GM21447 (cell line): ENCODE data around the gene TTC27.
"Not testable (repeated sequence)": the region's sequence is repeated elsewhere in the genome, so short reads cannot be mapped to it uniquely, and the experiment has no call there.

Experiments
- ATAC-seq: cut with Tn5 transposase; IDR thresholded peaks from one replicate; pipeline ENCODE4 v1.9.1; 2021; ENCODE audit not compliant: unreplicated experiment

The TTC27 gene

DNA sequence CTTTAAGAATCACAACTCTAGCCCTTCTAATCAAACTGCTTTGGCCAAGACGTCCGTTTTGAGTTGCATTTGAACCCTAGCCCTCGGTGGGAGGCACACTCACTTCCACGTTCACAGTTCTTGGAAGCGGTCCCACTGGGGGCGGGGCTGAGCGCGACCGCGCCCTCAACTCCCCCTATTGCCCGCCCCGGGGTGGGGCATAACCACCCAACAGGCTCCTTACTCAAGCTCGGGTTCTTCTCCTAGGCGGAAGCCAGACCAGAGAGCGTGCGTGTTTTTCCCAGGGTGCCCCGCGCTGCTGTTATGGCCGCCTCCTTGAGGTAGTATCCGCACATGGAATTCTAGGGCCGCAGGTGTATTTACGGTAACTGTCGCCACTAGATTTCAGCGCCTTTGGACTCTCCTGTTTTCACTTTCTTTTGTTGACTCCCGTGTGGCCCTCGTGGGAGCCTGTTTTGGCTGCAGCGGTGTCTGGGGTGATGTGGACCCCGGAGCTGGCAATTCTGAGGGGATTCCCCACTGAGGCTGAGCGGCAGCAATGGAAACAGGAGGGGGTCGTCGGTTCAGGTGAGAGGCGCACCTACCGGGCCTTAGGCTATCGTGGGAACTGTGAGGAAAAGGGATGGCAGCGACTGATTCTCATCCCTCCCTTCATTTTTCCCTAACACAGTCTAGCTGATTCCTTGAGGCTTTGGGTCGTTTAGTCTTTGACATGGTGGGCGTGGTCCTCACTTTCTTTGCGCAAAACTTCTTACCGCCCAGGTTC is at the start of gene TTC27:
Gene TTC27, plus strand, starts transcription at position 237 of the 766 bp plus-strand sequence. Its CDS starts 243 bp downstream, at position 480.
- ATAC-seq, result peak; percentile 99

- peak; percentile 75 for ATAC-seq
Measured at GRCh38 chr2:32591669-32592463, 36.0 kb upstream of the TTC27 start.

GRCh38 chr2:32594573-32594972 is 33.3 kb upstream of the TTC27 start:
- no peak for ATAC-seq

DNA sequence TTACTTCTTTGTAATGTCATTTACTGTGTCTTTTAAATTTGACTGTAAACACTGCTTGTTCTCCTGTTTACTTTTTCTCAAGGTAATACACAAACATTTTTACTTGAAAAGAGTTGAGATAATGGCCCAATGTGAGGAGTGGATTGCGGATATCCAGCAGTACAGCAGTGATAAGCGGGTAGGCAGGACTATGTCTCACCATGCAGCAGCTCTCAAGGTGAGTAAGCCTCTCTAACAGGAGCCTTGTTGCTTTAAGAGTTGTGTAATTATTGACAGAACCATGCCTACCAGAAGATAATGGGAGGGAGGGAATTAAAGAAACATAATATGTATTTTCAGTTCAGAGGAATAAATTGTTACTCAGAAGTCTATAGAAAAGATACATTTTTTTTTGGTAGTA is 16.5 kb upstream of the TTC27 start:
- no peak for ATAC-seq

DNA sequence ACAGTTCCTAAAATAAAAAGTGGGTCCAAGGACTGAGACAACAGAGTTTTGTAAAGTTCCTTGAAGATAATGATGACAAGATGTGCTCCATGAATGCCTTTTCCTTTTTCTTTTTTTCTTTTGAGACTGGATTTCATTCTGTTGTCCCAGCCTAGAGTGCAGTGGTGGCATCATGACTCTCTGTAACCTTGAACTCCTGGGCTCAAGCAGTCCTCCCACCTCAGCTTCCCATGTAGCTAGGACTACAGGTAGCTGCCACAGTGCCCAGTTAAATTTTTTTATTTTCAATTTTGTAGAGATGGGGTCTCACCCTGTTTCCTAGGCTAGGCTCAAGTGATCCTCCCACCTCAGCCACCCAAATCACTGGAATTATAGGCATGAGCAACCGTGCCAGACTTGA is 16.1 kb upstream of the TTC27 start:
- no peak for ATAC-seq

- ATAC-seq, result no peak
Measured at GRCh38 chr2:32614084-32614483, 13.8 kb upstream of the TTC27 start.

DNA sequence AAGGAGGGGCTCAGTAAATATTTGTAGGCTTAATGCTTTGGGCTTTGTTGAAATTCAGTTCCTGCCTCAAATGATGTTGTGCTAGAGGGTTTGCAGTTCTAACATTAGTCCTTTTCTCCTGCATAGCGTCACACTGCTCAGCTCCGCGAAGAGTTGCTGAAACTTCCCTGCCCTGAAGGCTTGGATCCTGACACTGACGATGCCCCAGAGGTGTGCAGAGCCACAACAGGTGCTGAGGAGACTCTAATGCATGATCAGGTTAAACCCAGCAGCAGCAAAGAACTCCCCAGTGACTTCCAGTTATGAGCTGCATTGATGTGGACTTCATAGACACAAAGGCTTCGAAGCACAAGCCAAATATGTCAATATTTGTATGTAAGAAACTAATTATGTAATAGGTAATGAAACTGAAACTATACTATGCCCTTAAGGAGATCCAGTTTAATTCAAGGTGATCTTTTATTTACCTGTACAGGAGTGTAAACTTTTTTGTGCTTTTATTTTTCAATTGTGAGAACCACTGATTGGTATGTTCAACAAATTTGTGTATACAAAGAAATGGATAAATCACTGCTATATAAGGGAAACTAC is 10.2 kb upstream of the TTC27 start:
- no peak for ATAC-seq

DNA sequence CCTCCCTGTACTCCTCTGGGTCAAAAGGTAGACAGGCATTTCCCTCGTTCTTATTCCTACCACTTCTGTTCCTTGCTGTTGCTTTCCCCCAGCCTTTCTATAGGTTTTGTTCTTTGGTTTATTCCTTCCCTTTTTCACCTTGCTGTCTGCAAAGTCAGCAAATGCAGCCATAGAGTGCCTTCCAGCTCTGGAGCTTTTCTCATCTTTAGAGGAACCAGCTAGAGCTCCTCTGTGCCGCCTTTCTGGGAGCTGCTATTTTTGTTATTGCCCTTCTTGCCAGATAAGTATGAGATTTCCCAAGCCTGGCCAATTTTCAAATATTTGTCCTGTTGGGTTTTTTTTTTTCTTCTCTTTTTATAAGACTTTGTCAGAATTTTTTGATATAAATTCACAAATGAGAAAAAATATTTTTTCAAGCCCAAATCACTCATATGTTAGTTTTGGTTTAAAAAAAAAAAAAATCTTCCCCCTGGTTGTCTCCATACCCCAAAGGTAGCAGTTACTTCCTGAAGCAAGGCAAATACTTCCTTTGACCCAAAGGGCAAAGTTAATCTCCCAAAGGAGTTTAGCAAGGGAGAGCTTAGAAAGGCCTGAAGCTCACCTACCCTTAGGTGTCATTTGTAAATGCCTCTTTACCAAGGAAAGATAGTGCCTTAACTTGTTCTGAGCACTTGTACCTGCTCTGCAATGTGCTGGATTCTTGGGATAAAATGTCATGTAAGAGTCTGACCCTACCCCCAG is 5.1 kb upstream of the TTC27 start:
- no peak for ATAC-seq

GRCh38 chr2:32623311-32623706 is 4.5 kb upstream of the TTC27 start:
- ATAC-seq, result no peak

DNA sequence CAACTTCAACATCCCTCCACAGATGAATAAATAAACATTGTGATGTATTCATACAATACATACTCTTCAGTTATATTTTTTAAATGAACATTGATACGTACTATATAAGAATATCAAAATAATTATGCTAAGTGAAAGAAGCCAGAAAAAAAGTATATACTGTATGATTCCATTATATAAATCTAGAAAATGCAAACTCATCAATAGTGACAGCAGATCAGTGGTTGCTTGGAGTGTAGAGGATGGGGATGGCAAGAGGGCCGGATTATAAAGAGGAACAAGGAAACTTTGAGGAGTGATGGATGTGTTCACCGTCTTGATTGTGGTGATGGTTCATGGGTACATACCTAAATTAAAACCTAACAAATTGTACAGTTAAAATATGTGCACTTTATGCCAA is 3.0 kb upstream of the TTC27 start:
- no peak for ATAC-seq

DNA sequence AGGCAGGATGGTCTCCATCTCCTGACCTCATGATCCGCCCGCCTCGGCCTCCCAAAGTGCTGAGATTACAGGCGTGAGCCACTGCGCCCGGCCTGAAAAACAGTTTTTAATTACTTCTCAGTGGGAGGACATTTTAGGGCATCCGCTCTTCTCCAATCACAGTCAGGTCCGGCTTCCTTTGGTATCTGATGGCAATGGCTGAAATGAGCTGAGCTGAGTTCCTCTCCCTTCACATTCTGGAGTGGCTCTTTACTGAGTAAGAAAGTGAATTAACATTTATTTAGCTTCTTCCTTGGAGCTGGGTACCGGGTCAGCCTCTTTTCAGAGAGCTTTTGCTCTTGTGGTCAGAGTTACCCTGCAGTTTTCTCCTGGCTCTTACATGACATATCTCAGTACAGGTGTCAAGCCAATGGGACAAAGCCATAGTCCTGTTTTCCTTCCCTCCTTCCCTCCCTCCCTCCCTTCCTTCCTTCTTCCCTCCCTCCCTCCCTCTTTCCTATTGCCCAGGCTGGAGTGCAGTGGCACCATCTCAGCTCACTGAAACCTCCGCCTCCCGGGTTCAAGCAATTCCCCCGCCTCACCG is 1.1 kb upstream of the TTC27 start:
- no peak for ATAC-seq

GRCh38 chr2:32627441-32627813 is 423 bp upstream of the TTC27 start:
- ATAC-seq, result peak; percentile 30

DNA sequence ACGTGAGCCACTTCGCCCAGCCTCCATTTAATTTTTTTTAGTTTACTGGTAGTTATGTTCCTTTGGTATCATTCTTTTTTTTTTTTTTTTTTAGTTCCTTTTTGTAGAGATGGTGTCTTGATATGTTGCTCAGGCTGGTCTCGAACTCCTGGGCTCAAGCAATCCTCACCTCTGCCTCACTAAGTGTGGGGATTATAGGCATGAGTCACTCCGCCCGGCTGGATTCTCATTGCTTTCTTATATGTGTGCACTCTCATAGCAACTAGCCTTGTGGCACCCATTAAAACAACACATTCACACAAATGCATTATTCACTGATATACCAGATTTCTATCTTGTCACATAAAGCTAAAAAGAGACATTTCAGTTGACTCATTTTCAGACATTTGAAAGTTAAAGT is 4.2 kb downstream of the TTC27 start:
- ATAC-seq, result no peak

DNA sequence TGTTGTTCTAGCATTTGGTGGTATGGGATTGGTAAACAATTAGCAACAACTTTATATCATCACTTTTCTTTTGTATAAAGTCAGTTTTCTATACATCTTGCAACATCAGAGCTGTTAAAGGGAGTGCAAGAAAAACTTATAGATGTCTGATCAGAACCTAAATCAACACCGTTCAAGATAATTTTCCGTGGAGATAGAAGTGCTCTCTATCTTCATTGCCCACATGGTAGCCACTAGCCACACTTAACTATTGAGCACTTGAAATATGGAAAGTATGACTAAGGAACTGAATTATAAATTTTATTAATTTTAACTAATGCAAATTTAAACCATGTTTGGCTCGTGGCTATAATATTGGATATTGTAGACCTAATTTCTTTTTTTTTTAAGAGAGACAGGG is 5.2 kb downstream of the TTC27 start:
- no peak for ATAC-seq

DNA sequence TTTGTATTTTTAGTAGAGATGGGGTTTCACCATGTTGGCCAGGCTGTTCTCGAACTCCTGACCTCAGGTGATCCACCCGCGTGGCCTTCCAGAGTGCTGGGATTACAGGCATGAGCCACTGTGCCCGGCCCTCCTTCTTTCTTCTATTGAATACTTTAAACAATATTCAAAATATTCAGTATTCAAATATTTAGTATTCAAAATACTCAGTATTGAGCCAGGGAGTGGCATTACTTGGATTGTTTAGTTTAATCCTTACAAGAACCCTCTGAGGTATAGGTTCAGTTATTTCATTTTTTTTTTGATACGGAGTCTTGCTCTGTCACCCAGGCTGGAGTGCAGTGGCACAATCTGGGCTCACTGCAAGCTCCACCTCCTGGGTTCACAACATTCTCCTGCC is 10.7 kb downstream of the TTC27 start:
- ATAC-seq, result not testable (repeated sequence)

- ATAC-seq, result no peak
Measured at GRCh38 chr2:32641180-32641579, 13.3 kb downstream of the TTC27 start.

DNA sequence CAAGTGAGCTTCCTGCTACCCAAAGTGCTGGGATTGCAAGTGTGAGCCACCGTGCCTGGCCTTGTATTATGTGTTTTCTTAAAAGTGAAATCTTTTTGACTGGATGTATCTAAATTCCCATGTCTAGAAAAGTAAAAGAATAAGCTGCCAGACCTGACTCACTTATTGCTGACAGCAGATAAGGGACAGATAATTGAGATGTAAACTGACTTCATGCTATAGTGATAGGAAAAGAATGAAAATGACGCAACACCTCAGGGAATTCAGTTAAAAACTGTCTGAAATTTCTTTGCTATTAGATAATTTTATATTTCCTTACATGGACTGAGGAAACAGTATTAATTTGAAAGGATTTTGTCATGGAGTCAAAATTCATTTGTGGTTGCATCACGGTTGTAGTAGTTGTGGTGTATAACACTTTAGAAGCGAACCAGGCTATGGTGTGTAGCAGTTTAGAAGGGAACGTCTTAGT is 19.4 kb downstream of the TTC27 start:
- no peak for ATAC-seq

GRCh38 chr2:32652555-32653209 is 24.8 kb downstream of the TTC27 start:
- no peak for ATAC-seq

GRCh38 chr2:32656069-32656468 is 28.2 kb downstream of the TTC27 start:
- no peak for ATAC-seq

GRCh38 chr2:32663864-32664263 is 36.0 kb downstream of the TTC27 start:
- ATAC-seq, result no peak
